ENCODE measurements around the gene OXNAD1. TPM values are rescaled to one million over a fixed set of nuclear protein-coding genes. Genes with fewer than 3 reads are reported as not detected.

The OXNAD1 gene
- total RNA-seq, 1 experiment from 2014 or later: 12.1 TPM

DNA sequence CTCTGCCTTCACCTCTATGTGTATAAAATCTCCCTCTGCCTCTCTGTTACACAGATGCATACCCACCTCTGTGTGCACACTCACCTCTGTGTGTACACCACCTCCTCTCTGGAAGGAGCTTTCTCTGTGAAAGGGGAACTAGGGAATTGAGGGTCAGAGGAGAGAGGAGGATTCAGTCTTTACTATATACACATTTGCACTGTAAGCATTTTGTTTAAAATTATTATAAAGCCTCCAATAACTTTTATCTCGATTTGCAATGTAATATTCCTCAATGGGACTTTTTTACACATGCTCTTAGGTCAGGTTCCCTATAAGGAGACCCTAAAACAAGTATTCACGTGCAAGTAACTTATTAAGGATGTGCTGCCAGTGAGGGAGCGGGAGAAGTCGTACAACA is 82.5 kb downstream of the OXNAD1 start:
- DNase-seq (ENCODE audit: low read depth, low spot score) (no peak), ATAC-seq (no peak)
- intact Hi-C loops (cut with micrococcal nuclease): no loop called here
- Histone ChIP-seq H3K4me1 (ENCODE audit: control insufficient read depth in 1 of 2, insufficient read depth in 2 of 2, low read length in 2 of 2) (no peaks in the 10 kb centered on the region), H3K36me3 (ENCODE audit: control insufficient read depth in 1 of 2, insufficient read depth in 2 of 2, low read length in 2 of 2) (no peaks in the 10 kb centered on the region), H3K9ac (ENCODE audit: low read length) (no peak overlapping the region), H3K4me3 (replicated peaks in 1 of 2; ENCODE audit: low read depth in 1 of 2, low read length in 2 of 2) (no peak overlapping the region), H3K4me2 (ENCODE audit: low read length) (no peak overlapping the region), H3K9me2 (ENCODE audit: insufficient read depth) (no peaks in the 10 kb centered on the region), H3K27ac (ENCODE audit: low read depth, low read length) (no peak overlapping the region), H3K27me3 (ENCODE audit: insufficient read depth, low read length) (no peaks in the 10 kb centered on the region), H3K9me3 (ENCODE audit: control insufficient read depth in 1 of 2, insufficient read depth in 1 of 2, low read depth in 1 of 2, low read length in 2 of 2) (no peaks in the 10 kb centered on the region), H3K79me2 (ENCODE audit: insufficient read depth, low read length) (no peaks in the 10 kb centered on the region), H2AFZ (ENCODE audit: low read depth, low read length, poor library complexity, severe bottlenecking) (no peak overlapping the region), H4K20me1 (ENCODE audit: insufficient read depth) (no peaks in the 10 kb centered on the region)
- TF ChIP-seq SRF (IDR thresholded peaks at IDR 0.05; ENCODE audit: low read depth) (no peak), CEBPB (IDR thresholded peaks at IDR 0.05; ENCODE audit: low read depth) (no peak), SIN3A (IDR thresholded peaks at IDR 0.05; ENCODE audit: low read depth) (no peak), SP1 (IDR thresholded peaks at IDR 0.05; ENCODE audit: low read depth) (no peak), RAD21 (IDR thresholded peaks at IDR 0.05; ENCODE audit: low read depth) (no peak), FOSL1 (IDR thresholded peaks at IDR 0.05; ENCODE audit: low read depth) (no peak), YY1 (IDR thresholded peaks at IDR 0.05; ENCODE audit: extremely low read depth, insufficient replicate concordance, low read depth, low read length) (no peak), ELF1 (IDR thresholded peaks at IDR 0.05; ENCODE audit: borderline replicate concordance, low read depth) (no peak), JUND (IDR thresholded peaks at IDR 0.05) (no peak), TCF7L2 (IDR thresholded peaks at IDR 0.05; ENCODE audit: borderline replicate concordance, extremely low read depth, insufficient read depth, insufficient read length) (no peak), EZH2phosphoT487 (IDR thresholded peaks at IDR 0.05; ENCODE audit: borderline replicate concordance) (no peak)
- TF ChIP-seq, protein P1, sequence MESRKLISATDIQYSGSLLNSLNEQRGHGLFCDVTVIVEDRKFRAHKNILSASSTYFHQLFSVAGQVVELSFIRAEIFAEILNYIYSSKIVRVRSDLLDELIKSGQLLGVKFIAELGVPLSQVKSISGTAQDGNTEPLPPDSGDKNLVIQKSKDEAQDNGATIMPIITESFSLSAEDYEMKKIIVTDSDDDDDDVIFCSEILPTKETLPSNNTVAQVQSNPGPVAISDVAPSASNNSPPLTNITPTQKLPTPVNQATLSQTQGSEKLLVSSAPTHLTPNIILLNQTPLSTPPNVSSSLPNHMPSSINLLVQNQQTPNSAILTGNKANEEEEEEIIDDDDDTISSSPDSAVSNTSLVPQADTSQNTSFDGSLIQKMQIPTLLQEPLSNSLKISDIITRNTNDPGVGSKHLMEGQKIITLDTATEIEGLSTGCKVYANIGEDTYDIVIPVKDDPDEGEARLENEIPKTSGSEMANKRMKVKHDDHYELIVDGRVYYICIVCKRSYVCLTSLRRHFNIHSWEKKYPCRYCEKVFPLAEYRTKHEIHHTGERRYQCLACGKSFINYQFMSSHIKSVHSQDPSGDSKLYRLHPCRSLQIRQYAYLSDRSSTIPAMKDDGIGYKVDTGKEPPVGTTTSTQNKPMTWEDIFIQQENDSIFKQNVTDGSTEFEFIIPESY (IDR thresholded peaks at IDR 0.05; ENCODE audit: extremely low read depth, insufficient replicate concordance, low read length): no peak
- TF ChIP-seq, protein P2, sequence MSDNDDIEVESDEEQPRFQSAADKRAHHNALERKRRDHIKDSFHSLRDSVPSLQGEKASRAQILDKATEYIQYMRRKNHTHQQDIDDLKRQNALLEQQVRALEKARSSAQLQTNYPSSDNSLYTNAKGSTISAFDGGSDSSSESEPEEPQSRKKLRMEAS (IDR thresholded peaks at IDR 0.05): no peak
- TF ChIP-seq, protein P3, sequence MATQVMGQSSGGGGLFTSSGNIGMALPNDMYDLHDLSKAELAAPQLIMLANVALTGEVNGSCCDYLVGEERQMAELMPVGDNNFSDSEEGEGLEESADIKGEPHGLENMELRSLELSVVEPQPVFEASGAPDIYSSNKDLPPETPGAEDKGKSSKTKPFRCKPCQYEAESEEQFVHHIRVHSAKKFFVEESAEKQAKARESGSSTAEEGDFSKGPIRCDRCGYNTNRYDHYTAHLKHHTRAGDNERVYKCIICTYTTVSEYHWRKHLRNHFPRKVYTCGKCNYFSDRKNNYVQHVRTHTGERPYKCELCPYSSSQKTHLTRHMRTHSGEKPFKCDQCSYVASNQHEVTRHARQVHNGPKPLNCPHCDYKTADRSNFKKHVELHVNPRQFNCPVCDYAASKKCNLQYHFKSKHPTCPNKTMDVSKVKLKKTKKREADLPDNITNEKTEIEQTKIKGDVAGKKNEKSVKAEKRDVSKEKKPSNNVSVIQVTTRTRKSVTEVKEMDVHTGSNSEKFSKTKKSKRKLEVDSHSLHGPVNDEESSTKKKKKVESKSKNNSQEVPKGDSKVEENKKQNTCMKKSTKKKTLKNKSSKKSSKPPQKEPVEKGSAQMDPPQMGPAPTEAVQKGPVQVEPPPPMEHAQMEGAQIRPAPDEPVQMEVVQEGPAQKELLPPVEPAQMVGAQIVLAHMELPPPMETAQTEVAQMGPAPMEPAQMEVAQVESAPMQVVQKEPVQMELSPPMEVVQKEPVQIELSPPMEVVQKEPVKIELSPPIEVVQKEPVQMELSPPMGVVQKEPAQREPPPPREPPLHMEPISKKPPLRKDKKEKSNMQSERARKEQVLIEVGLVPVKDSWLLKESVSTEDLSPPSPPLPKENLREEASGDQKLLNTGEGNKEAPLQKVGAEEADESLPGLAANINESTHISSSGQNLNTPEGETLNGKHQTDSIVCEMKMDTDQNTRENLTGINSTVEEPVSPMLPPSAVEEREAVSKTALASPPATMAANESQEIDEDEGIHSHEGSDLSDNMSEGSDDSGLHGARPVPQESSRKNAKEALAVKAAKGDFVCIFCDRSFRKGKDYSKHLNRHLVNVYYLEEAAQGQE (IDR thresholded peaks at IDR 0.05; ENCODE audit: low read depth): no peak
- TF ChIP-seq, protein P4, sequence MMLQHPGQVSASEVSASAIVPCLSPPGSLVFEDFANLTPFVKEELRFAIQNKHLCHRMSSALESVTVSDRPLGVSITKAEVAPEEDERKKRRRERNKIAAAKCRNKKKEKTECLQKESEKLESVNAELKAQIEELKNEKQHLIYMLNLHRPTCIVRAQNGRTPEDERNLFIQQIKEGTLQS (IDR thresholded peaks at IDR 0.05): no peak
- ChIA-PET RAD21 (ENCODE audit: low non-redundant PET in 1 of 2, low total read pairs in 2 of 2, uncharacterized antibody in 2 of 2, unreplicated experiment in 2 of 2) (no interaction called here), POLR2A (no interaction called here), CTCF (no interaction called here)
- BruUV-seq (replicated peaks): no TSS peak

Measured in HCT116 (cell line).